NCI-H748 (cell line): ENCODE data around the gene MGA.

Experiments used
- DNase-seq: peaks from one replicate; lab custom pipeline; 2025; ENCODE audit not compliant: unreplicated experiment; lab: John Stamatoyannopoulos, UW

Gene MGA

GRCh38 chr15:41660235-41661077 lies at the start of gene MGA:
MGA (plus strand) TSS chr15:41660405.
- DNase-seq = peak; percentile 91

- DNase-seq = peak; percentile 82
These were observed 39.5 kb upstream of the MGA start for GRCh38 chr15:41620536-41621199.

GRCh38 chr15:41621200-41622193 lies 38.7 kb upstream of the MGA start:
- peak; percentile 90 for DNase-seq

- no peak for DNase-seq
These were observed 37.3 kb upstream of the MGA start for GRCh38 chr15:41622901-41623300.

GRCh38 chr15:41627203-41627602 lies 33.0 kb upstream of the MGA start:
- DNase-seq = no peak

GRCh38 chr15:41629463-41629862 lies 30.7 kb upstream of the MGA start:
- no peak for DNase-seq

- no peak for DNase-seq
These were observed 30.3 kb upstream of the MGA start for GRCh38 chr15:41629883-41630282.

- no peak for DNase-seq
These were observed 29.5 kb upstream of the MGA start for GRCh38 chr15:41630616-41631217.

- DNase-seq = no peak
These were observed 28.2 kb upstream of the MGA start for GRCh38 chr15:41631880-41632470.

GRCh38 chr15:41633609-41634008 lies 26.6 kb upstream of the MGA start:
- DNase-seq = no peak

- no peak for DNase-seq
These were observed 26.1 kb upstream of the MGA start for GRCh38 chr15:41634072-41634626.

GRCh38 chr15:41637086-41637485 lies 23.1 kb upstream of the MGA start:
- DNase-seq = no peak

- DNase-seq = no peak
These were observed 19.2 kb upstream of the MGA start for GRCh38 chr15:41640985-41641384.

GRCh38 chr15:41647262-41647661 lies 12.9 kb upstream of the MGA start:
- DNase-seq = no peak

GRCh38 chr15:41648097-41648496 lies 12.1 kb upstream of the MGA start:
- no peak for DNase-seq

GRCh38 chr15:41648770-41649169 lies 11.4 kb upstream of the MGA start:
- DNase-seq = no peak

GRCh38 chr15:41650806-41651205 lies 9.4 kb upstream of the MGA start:
- DNase-seq = no peak

GRCh38 chr15:41651373-41651772 lies 8.8 kb upstream of the MGA start:
- no peak for DNase-seq

- no peak for DNase-seq
These were observed 6.4 kb upstream of the MGA start for GRCh38 chr15:41653760-41654159.

GRCh38 chr15:41655716-41656115 lies 4.5 kb upstream of the MGA start:
- DNase-seq = no peak
